ENCODE results near the gene AIFM3.

AIFM3 gene

DNA sequence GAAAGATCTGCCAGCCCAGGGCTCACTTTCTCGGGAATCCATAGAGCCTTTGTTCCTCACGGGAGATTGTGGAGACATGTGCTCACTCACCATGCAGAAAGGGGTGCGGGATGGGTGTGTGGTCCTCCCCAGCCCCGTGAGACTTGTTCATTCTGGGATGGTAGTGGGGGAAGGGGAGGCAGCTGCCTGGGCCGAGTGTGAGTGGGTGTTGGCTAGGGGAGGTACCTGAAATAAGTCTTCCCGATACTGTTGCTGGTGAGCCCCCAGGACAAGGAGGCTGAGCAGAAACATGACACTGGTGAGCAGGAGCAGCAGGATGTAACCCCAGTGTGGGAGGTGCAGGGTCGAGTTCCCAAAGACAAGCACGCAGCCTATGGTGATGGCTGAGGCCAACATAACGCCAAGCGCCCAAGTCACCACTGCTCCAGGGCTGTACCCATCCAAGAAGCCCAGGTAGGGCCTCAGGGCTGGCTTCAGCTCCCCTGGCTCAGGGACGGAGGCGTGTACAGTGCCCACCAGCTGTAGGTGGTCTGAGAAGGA, 62.5 kb downstream of the AIFM3 start:
- DNase-seq = no peak

DNA sequence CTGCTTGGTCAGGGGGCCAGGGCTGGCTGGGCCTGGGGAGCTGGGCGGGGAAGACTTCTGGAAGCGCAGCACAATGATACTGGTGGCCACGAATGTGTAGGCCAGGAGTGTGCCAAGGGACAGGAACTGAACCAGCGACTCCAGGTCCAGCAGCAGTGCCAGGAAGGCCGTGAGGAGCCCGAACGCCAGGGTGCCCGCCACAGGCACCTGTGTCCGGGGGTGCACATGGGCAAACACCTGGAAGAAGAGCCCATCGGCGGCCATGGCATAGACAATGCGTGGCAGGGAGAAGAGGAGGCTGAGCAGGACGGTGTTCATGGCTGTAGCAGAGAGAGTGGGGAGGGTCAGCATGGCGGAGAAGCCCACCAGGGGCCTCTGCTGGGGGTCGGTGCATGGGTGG, 63.0 kb downstream of the AIFM3 start:
- no peak for DNase-seq
